GM12878 (cell line): ENCODE results near the gene DIP2B. TPM values are rescaled to one million over a fixed set of nuclear protein-coding genes. Genes with fewer than 3 reads are reported as not detected.

ENCODE experiments used
- ATAC-seq: fragments of 200-7000 bp; cut with Tn5 transposase; 3 replicates; pipeline ENCODE4 v1.9.1; 2020; ENCODE audit warnings: mild to moderate bottlenecking, moderate library complexity
- BruUV-seq: library from RNA; stranded (reverse); fragments of 400-500 nt; replicated peaks from 2 replicates; lab custom pipeline; 2021; lab: Mats Ljungman, UMichigan
- CTCF ChIA-PET: fragments of 300-600 bp; sonication (Branson Sonifier 250); formaldehyde crosslinking; extraction: SDS; loops from one replicate; lab custom pipeline; 2021; ENCODE audit warnings: inconsistent platforms; lab: Yijun Ruan, JAX
- POLR2A ChIA-PET: fragments of 350-600 bp; formaldehyde crosslinking; extraction: SDS; loops from one replicate; lab custom pipeline; 2021; ENCODE audit warnings: inconsistent platforms; lab: Charles Lee
- RAD21 ChIA-PET: fragments of 300-600 bp; sonication (Branson Sonifier 250); formaldehyde crosslinking; loops from one replicate; lab custom pipeline; 2023; ENCODE audit warnings: antibody characterized with exemption; ENCODE audit not compliant: unreplicated experiment; lab: Charles Lee
- SMC1A ChIA-PET: fragments of 300-600 bp; sonication (Branson Sonifier 250); formaldehyde crosslinking; loops from one replicate; lab custom pipeline; 2023; ENCODE audit not compliant: unreplicated experiment, uncharacterized antibody; lab: Charles Lee
- DNase-seq: peaks from one replicate; pipeline ENCODE4 v3.0.0-alpha.2; 2011; ENCODE audit warnings: low read depth, low spot score
- FAIRE-seq: peaks from 3 replicates; lab custom pipeline; 2011; peaks lifted over from hg19 to GRCh38; lab: Jason Lieb, UNC
- H2AFZ ChIP-seq: 2 replicates; pipeline ENCODE4 v1.6.0; 2011; ENCODE audit warnings: low read depth, low read length, control low read depth; ENCODE audit not compliant: control insufficient read depth
- H3K27ac ChIP-seq: 2 replicates; pipeline ENCODE4 v1.5.1; 2011; ENCODE audit warnings: control low read depth; ENCODE audit not compliant: control insufficient read depth, insufficient read depth
- H3K27me3 ChIP-seq, 2 experiments: replicated peaks in 1 of 2; 2 replicates each; pipeline versions ENCODE4 v1.6.0 to v1.6.1; 2011; ENCODE audit warnings: low read length in 1 of 2; ENCODE audit not compliant: control insufficient read depth in 2 of 2, insufficient read depth in 2 of 2
- H3K36me3 ChIP-seq, 2 experiments: 2 replicates each; pipeline ENCODE4 v1.5.1; 2011; ENCODE audit warnings: low read length in 1 of 2; ENCODE audit not compliant: control insufficient read depth in 2 of 2, insufficient read depth in 2 of 2
- H3K4me1 ChIP-seq: 2 replicates; pipeline ENCODE4 v1.6.1; 2011; ENCODE audit warnings: mild to moderate bottlenecking, low read length, moderate library complexity, mixed read lengths; ENCODE audit not compliant: control insufficient read depth, insufficient read depth
- H3K4me2 ChIP-seq: 2 replicates; pipeline ENCODE4 v1.6.0; 2011; ENCODE audit warnings: control low read depth; ENCODE audit not compliant: control insufficient read depth, insufficient read depth
- H3K4me3 ChIP-seq: fragments of 200-600 bp; sonication (generic); 2 replicates; pipeline ENCODE4 v1.5.1; 2016
- H3K79me2 ChIP-seq: 2 replicates; pipeline ENCODE4 v1.6.0; 2011; ENCODE audit warnings: low read length; ENCODE audit not compliant: control insufficient read depth, insufficient read depth
- H3K9ac ChIP-seq: 2 replicates; pipeline ENCODE4 v1.8.0; 2011; ENCODE audit warnings: low read length, control low read depth, mixed read lengths; ENCODE audit not compliant: control insufficient read depth, insufficient read depth
- H3K9me3 ChIP-seq: replicated peaks from 3 replicates; pipeline ENCODE4 v1.5.1; 2011; ENCODE audit warnings: mild to moderate bottlenecking, low read length; ENCODE audit not compliant: control insufficient read depth, insufficient read depth
- H4K20me1 ChIP-seq: 2 replicates; pipeline ENCODE4 v1.6.0; 2011; ENCODE audit not compliant: control insufficient read depth, insufficient read depth
- BACH1 ChIP-seq: fragments of 450-650 bp; IDR thresholded peaks from 2 replicates; pipeline ENCODE4 v1.6.1; 2017; ENCODE audit warnings: mild to moderate bottlenecking, borderline replicate concordance
- HDAC2 ChIP-seq: fragments of 200-600 bp; sonication (generic); IDR thresholded peaks from 2 replicates; pipeline ENCODE4 v1.6.1; 2017
- MYB ChIP-seq: fragments of 150-350 bp; IDR thresholded peaks from 2 replicates; pipeline ENCODE4 v1.6.1; 2014; ENCODE audit warnings: mild to moderate bottlenecking, low read depth, low read length, borderline replicate concordance
- POU2F2 ChIP-seq: IDR thresholded peaks from 3 replicates; pipeline ENCODE4 v1.6.1; 2011; ENCODE audit warnings: low read depth, mild to moderate bottlenecking, low read length, borderline replicate concordance
- SPI1 ChIP-seq: IDR thresholded peaks from 2 replicates; pipeline ENCODE4 v1.6.1; 2011; ENCODE audit warnings: low read depth, mild to moderate bottlenecking, low read length, moderate library complexity, borderline replicate concordance; ENCODE audit not compliant: insufficient read depth
- TBL1XR1 ChIP-seq: IDR thresholded peaks from 2 replicates; pipeline ENCODE4 v1.6.1; 2012; ENCODE audit warnings: low read depth, low read length, improper control_type of control experiment
- ZBTB33 ChIP-seq: fragments of 450-650 bp; IDR thresholded peaks from 2 replicates; pipeline ENCODE4 v1.6.1; 2017; ENCODE audit warnings: mild to moderate bottlenecking
- WGBS: methylation state at CpG from one replicate; pipeline ENCODE4 v1.1.6; 2016; ENCODE audit warnings: low lambda C conversion rate; ENCODE audit not compliant: insufficient replicate concordance, insufficient coverage; ENCODE audit errors: missing lambda C conversion rate; 5-methylcytosine and 5-hydroxymethylcytosine counted together
- in situ Hi-C: fragments of 300-500 bp; cut with MboI; formaldehyde crosslinking; loops from 9 replicates; pipeline ENCODE4 v1.14.3; 2018; ENCODE audit warnings: mixed read lengths
- intact Hi-C: fragments of 100-400 bp; cut with micrococcal nuclease; formaldehyde crosslinking; loops from one replicate; pipeline ENCODE4 v1.14.2; 2022; ENCODE audit not compliant: unreplicated experiment
- polyA plus RNA-seq, 11 experiments: library from polyadenylated mRNA; depleted of rRNA in 4 of 11; unstranded in 6 of 11; stranded (reverse) in 5 of 11; fragments of >200 nt; fragmentation: Nextera tagmentation in 4 of 11; fragmentation: Illumina TruSeq in 1 of 11; extraction: Ambion mirVana in 4 of 11; extraction: Trizol in 1 of 11; gene quantifications; 1 replicate in 1 of 11; 2 replicates in 10 of 11; pipeline versions ENCODE4 v1.2.1 to v1.2.3, GENCODE V29; 2011 to 2016; ENCODE audit warnings: inconsistent platforms in 2 of 11, missing spikeins in 2 of 11, low read depth in 1 of 11
- total RNA-seq, 4 experiments: library from RNA; depleted of rRNA in 3 of 4; stranded (reverse); fragments of >200 nt in 3 of 4; fragmentation: Illumina TruSeq in 1 of 4; extraction: Trizol in 1 of 4; gene quantifications; 2 replicates each; pipeline versions ENCODE4 v1.2.1 to v1.2.3, GENCODE V29; 2013 to 2021

Gene DIP2B
- total and polyA plus RNA-seq, 10 of the 15 experiments (the other 5 are each of a cell fraction or from before 2014, with no cell fraction given): 4.5 to 30.0 (median 18.6) TPM

- ChIA-PET CTCF (no interaction called here), POLR2A (interaction anchor here (0.6 kb wide), 1 partner anchor 200 kb away, joined by 3 read pairs; no protein-coding TSS in a partner anchor), SMC1A (no interaction called here), RAD21 (no interaction called here)
- no peaks in the 10 kb centered on the region for H3K4me1 ChIP-seq
- intact Hi-C loops: no loop called here
- H4K20me1 ChIP-seq: no peaks in the 10 kb centered on the region
- FAIRE-seq (no peak), DNase-seq (no peak), ATAC-seq (no peak)
- H3K27ac ChIP-seq: no peak overlapping the region
- H3K36me3 ChIP-seq: peaks cover 4 to 20% of the 10 kb centered on the region in 2 experiments
- H3K4me2 ChIP-seq: no peak overlapping the region
- no TSS peak for BruUV-seq
- in situ Hi-C loops: no loop called here
- no peak overlapping the region for H2AFZ ChIP-seq
- WGBS: 100% methylated on average over 2 of the region's 2 CpGs
- no peak overlapping the region for H3K4me3 ChIP-seq
- TF ChIP-seq BACH1 (no peak), TBL1XR1 (no peak), POU2F2 (no peak), MYB (no peak), HDAC2 (no peak), ZBTB33 (no peak), SPI1 (no peak)
- H3K27me3 ChIP-seq: no peaks in the 10 kb centered on the region
- no peaks in the 10 kb centered on the region for H3K79me2 ChIP-seq
- H3K9me3 ChIP-seq: no peaks in the 10 kb centered on the region
- no peak overlapping the region for H3K9ac ChIP-seq
Measured at GRCh38 chr12:50718760-50719159, 214.0 kb downstream of the DIP2B start.
